Endothelial cell (in vitro differentiated cells): ENCODE data around the gene SH2D7. TPM values are rescaled to one million over a fixed set of nuclear protein-coding genes. Genes with fewer than 3 reads are reported as not detected.
A peak's percentile ranks its signal among the peaks of the same experiment; 100 is the strongest.

Source experiments
- DNase-seq: peaks from one replicate; pipeline ENCODE4 v3.0.0; 2021; ENCODE audit warnings: low spot score
- H3K27ac Mint-ChIP-seq: one replicate; pipeline ENCODE4 v1.8.0; 2021; ENCODE audit warnings: mixed read lengths, inconsistent platforms; ENCODE audit not compliant: unreplicated experiment
- H3K27me3 Mint-ChIP-seq: one replicate; pipeline ENCODE4 v1.8.0; 2021; ENCODE audit warnings: mild to moderate bottlenecking, moderate library complexity, mixed read lengths, inconsistent platforms; ENCODE audit not compliant: unreplicated experiment
- H3K36me3 Mint-ChIP-seq: one replicate; pipeline ENCODE4 v1.8.0; 2021; ENCODE audit warnings: mild to moderate bottlenecking, low read depth, mixed read lengths, inconsistent platforms; ENCODE audit not compliant: unreplicated experiment
- H3K4me1 Mint-ChIP-seq: one replicate; pipeline ENCODE4 v1.8.0; 2021; ENCODE audit warnings: mild to moderate bottlenecking, mixed read lengths, inconsistent platforms; ENCODE audit not compliant: unreplicated experiment
- H3K4me3 Mint-ChIP-seq: one replicate; pipeline ENCODE4 v1.8.0; 2021; ENCODE audit warnings: mild to moderate bottlenecking, mixed read lengths, inconsistent platforms; ENCODE audit not compliant: unreplicated experiment
- H3K9me3 Mint-ChIP-seq: one replicate; pipeline ENCODE4 v1.8.0; 2021; ENCODE audit warnings: mixed read lengths, inconsistent platforms; ENCODE audit not compliant: unreplicated experiment
- total RNA-seq: library from RNA; stranded (reverse); fragmentation: NEBNext Ultra II Directional; extraction: Animal tissue kit (Norgen Biotek cat#: 25700); gene quantifications from one replicate; pipeline ENCODE4 v1.2.1, GENCODE V29; 2021; ENCODE audit not compliant: unreplicated experiment
- TF ChIP-seq, protein P1 (sequence below): fragments of 200-600 bp; sonication (generic); IDR thresholded peaks from one replicate; pipeline ENCODE4 v1.5.0; 2021; ENCODE audit warnings: antibody characterized with exemption; ENCODE audit not compliant: unreplicated experiment

SH2D7 gene
- total RNA-seq, 1 donor from 2014 or later = not detected

GRCh38 chr15:78129077-78129750, 36.9 kb downstream of the SH2D7 start:
- Mint-ChIP-seq H3K36me3 (no peaks in the 10 kb centered on the region), H3K4me1 (peaks cover 9% of the 10 kb centered on the region), H3K4me3 (no peak overlapping the region), H3K27me3 (peaks cover 11% of the 10 kb centered on the region), H3K27ac (no peak overlapping the region), H3K9me3 (no peaks in the 10 kb centered on the region)
- DNase-seq = no peak
- TF ChIP-seq, protein P1, sequence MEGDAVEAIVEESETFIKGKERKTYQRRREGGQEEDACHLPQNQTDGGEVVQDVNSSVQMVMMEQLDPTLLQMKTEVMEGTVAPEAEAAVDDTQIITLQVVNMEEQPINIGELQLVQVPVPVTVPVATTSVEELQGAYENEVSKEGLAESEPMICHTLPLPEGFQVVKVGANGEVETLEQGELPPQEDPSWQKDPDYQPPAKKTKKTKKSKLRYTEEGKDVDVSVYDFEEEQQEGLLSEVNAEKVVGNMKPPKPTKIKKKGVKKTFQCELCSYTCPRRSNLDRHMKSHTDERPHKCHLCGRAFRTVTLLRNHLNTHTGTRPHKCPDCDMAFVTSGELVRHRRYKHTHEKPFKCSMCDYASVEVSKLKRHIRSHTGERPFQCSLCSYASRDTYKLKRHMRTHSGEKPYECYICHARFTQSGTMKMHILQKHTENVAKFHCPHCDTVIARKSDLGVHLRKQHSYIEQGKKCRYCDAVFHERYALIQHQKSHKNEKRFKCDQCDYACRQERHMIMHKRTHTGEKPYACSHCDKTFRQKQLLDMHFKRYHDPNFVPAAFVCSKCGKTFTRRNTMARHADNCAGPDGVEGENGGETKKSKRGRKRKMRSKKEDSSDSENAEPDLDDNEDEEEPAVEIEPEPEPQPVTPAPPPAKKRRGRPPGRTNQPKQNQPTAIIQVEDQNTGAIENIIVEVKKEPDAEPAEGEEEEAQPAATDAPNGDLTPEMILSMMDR = no peak

DNA sequence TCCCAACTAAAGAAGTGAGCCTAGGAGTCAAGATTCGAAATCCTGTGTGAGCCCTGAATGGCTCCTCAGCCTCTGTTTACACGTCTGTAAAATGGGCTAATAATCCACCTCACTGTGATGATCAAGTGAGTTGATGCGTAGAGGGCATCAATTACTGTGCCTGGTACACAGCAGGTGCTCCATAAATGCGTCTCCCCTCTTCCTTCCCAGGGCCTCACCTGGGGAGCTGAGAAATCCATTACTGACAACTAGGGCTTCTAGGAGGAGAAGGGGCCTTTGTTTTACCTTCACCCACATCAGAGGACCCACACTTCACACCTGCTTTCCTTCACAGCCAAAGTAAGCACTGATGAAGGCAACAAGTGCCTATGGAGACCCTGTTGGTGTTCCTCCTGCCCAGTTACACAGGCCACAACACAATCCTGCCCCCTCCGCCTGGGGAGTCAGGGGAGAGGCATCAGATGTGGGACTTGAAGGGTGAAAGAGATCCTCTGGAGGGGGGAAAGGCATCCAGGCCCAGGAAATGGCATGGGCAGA, 37.5 kb downstream of the SH2D7 start:
- TF ChIP-seq, protein P1 = no peak
- no peak for DNase-seq
- Mint-ChIP-seq H3K4me3 (peak overlapping the region; percentile 85), H3K27me3 (peaks cover 11% of the 10 kb centered on the region), H3K27ac (no peak overlapping the region), H3K36me3 (no peaks in the 10 kb centered on the region), H3K9me3 (no peaks in the 10 kb centered on the region), H3K4me1 (peaks cover 9% of the 10 kb centered on the region)

- TF ChIP-seq, protein P1 = no peak
- H3K4me1 Mint-ChIP-seq = peaks cover 9% of the 10 kb centered on the region
- no peaks in the 10 kb centered on the region for H3K36me3 Mint-ChIP-seq
- peaks cover 9% of the 10 kb centered on the region for H3K27me3 Mint-ChIP-seq
- peak overlapping the region; percentile 85 for H3K4me3 Mint-ChIP-seq
- H3K27ac Mint-ChIP-seq = no peak overlapping the region
- H3K9me3 Mint-ChIP-seq = no peaks in the 10 kb centered on the region
- DNase-seq = no peak
Measured at GRCh38 chr15:78130466-78131294, 38.3 kb downstream of the SH2D7 start.

DNA sequence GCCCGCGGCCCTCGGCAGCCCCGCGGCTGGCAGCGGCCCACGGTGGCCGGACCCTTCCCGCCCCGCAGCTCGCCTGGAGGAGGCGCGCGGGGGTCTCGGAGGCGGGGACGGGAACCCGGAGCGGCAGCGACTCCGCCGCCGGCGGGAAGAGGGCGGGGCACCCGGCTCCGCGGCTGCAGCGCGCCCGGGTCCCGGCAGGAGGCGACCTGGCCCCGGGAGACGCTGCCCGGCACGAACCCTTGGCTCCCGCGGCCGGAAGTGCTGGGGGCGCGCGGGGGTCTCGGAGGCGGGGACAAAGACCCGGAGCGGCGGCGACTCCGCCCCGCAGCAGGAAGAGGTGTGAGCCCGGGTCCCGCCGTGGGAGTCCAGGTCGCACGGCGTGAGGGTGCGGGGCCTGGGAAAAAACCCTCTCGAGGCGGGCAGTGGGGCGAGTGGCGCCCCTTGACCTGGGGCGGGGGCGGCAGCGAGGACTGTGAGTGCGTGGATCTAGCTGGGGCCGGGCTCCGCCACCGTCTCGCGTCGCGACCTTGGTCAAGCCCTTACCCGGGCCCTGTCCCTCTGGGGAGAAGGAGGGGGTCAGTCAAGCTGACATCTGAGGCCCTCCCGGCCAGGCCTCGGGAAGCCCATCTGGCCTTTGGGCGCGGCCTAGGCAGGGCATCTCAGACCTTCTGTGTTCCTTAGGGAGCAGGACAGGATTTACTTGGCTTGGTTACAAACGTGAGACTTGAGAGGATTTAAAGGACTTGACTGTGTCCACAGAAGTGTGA, 39.1 kb downstream of the SH2D7 start, which contains the start of gene CIB2:
Gene CIB2, minus strand, starts transcription at position 151 of the 767 bp plus-strand sequence. CDS start 230 bp downstream, outside the sequence.
- DNase-seq = peak; percentile 89
- TF ChIP-seq, protein P1 = peak; percentile 67
- no peaks in the 10 kb centered on the region for H3K36me3 Mint-ChIP-seq
- H3K27me3 Mint-ChIP-seq = peaks cover 9% of the 10 kb centered on the region
- H3K4me1 Mint-ChIP-seq = peaks cover 9% of the 10 kb centered on the region
- H3K4me3 Mint-ChIP-seq = peak within 1 kb of the TSS; percentile 89
- H3K27ac Mint-ChIP-seq = peak within 1 kb of the TSS; percentile 70
- no peaks in the 10 kb centered on the region for H3K9me3 Mint-ChIP-seq
